D341Med (cell line): ENCODE data around the gene PRX.
A peak's percentile ranks its signal among the peaks of the same experiment; 100 is the strongest.

Source experiments
- DNase-seq: peaks from one replicate; pipeline ENCODE4 v3.0.0; 2012; ENCODE audit warnings: low spot score

PRX gene

GRCh38 chr19:40365613-40366401 lies 47.4 kb downstream of the PRX start:
- DNase-seq = no peak

GRCh38 chr19:40365010-40365409 lies 48.2 kb downstream of the PRX start:
- DNase-seq = no peak

DNA sequence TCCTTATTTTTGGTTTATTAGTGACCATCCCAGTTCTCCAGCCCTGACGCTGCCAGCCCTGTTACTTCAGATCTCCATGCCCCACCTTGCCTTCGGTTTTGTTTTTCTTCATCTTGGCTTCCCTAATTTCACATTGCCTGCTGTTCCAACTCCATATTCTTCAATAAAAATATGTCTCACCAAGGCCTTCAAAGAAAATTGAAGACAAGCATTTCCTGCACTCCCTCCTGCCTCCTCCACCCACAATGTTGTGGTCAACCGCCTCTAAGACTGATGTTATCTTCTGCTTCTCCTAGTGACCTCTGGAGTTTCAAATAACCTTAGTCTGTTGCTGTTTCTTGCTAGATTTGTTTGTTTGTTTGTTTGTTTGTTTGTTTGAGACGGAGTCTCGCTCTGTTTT lies 50.1 kb downstream of the PRX start:
- no peak for DNase-seq

DNA sequence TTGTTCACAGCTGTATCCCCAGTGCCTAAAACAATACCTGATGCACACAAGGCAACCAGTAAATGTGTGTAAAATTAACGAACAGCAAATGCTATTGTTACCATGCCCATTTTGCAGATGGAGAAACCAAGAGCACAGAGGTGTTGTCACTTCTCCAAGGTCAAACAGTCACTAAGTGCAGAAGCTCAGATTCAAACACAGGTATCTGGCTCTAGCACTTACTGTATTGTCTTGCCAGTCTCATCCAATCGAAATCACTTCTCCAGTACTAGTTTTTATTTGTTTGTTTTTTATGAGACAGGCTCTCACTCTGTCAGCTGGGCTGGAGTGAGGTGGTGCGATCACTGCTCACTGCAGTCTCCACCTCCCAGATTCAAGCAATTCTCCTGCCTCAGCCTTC lies 51.0 kb downstream of the PRX start:
- no peak for DNase-seq

DNA sequence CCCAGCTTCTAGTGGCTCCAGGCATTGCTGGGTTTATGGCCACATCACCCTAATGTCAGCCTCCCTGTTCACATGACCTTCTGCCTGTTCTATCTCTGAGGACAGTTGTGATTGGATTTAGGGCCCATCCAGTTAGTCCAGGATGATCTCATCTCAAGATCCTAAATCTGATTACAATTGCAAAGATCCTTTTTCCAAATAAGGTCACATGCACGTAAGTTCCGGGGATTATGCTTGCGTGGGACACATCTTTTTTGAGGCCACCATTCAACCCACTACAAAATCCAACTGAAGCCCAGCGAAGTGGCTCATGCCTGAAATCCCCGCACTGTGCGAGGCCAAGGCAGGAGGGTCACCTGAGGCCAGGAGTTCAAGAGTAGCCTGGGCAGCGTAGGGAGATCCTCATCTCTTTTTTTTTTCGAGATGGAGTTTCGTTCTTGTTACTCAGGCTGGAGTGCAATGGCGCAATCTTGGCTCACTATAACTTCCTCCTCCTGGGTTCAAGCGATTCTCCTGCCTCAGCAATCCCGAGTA lies 52.4 kb downstream of the PRX start:
- DNase-seq = no peak

DNA sequence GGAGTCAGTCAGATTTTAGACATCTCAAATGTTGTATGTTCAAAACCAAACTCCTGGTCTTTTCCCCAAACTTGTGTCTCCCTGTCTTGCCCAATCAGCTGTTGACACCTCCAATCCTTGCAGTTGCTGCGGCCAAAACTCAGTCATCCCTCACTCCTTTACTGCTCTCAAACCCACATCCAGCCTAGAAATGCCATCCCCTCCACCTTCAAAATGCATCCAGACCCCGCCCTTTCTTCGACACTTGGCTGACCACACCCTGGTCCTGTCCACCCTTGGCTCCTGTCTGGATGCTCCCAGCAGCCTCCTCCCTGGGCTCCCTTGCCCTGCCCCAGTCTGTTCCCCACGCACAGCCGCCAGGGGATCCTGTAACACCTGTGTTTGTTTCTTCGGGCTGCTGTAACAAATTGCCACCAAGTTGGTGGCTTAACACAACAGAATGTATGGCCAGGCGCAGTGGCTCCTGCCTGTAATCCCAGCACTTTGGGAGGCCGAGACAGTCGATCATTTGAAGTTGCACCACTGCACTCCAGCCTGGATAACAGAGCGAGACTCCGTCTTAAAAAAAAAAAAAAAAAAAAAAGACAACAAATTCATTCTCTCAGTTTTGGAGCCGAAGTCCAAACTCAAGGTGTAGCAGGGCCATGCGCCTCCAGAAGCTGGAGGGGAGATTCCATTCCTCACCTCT lies 53.0 kb downstream of the PRX start:
- no peak for DNase-seq

DNA sequence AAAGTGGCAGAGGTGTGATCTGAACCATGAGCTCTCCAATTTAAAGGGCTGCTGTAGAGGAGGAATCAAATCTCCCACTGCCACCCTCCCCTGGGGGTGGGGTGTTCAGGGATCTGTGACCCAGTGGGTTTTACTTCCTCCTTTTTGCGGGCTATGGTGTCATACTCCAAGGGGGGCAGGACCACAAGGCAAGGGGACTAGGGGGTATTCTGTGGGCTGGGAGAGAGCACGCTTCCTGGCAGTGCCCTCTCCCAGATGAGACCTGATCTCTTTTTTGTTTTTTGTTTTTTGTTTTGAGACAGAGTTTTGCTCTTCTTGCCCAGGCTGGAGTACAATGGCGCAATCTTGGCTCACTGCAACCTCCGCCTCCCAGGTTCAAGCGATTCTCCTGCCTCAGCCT lies 54.4 kb downstream of the PRX start:
- no peak for DNase-seq

- DNase-seq = no peak
Observed at GRCh38 chr19:40357640-40358039, 55.5 kb downstream of the PRX start.

DNA sequence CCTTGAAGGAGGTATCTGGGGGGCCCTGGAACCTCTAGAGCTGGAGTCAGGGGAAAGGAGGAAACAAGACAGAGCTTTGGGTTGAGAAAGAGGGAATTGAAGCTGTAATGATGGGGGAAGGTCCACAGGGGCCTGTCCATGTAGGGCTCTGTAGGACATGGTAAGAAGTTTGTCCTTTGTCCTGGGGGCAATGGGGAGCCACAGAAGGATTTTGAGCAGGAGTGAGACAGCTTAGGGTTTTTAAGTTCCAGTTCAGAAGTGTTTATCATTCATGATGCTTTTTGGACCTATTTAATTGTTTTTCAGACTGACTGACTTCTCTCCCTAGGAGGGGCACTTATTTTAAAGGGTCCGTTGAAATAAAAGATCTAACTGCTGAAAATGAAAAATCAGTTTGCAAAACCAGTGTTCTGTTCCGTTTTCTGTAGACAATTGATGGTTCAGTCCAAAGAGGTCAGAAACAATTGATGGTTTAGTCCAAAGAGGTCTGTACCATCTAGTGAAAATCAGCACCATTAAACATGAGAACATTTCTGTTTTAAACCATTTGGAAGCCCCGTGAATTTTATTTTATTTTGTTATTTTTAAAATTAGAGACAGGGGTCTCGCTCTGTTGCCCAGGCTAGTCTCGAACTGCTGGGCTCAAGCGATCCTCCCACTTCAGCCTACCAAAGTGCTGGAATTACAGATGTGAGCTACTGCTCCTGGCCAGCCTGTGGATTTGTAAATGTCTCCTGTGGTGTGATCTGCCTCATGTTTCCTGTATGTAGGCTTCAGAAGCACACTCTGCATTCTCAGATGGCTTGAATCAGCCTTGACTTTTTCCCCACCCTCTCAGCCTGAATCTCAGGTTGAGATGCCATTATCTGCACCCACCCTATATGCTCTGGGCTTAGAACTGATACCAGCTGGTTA lies 56.2 kb downstream of the PRX start:
- DNase-seq = no peak

DNA sequence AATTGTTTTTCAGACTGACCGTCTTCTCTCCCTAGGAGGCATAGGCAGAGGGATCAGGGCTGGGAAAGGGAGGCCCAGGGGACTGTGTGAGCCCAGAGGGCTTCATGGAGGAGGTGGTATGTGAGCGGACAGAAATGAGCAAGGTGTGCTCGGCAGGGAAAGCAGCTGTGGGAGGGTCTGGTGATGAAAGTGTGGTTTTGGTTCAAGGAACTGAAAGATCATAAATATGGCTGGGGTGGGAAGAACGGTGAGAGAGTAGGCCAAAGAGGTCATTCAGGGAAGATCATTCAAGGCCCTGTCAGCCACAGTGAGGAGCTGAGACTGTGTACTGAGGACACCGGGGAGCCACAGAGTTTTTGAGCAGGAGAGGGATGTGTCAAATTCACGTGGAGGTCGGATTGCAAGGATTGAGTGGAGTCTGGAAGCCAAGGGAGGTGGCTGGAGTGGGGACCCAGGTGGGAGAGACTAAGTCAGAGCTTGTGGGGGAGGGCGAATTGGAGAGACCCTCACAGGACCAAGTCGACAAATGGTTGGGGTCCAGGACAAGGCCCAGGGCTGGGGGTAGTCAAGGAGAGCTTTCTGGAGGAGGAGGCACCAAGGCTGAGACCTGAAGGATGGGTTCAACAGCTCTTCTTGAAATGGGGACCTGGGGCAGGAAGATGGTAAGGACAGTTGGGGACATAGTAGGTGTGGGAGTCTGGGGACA lies 57.0 kb downstream of the PRX start:
- no peak for DNase-seq

GRCh38 chr19:40348961-40349507 lies 64.1 kb downstream of the PRX start:
- no peak for DNase-seq

GRCh38 chr19:40348125-40348913 lies 64.9 kb downstream of the PRX start, which contains the start of the genes C19orf47 and PLD3:
C19orf47 (minus strand) TSS chr19:40348397; CDS start chr19:40341857, 6,540 bp downstream.
PLD3 (plus strand) TSS chr19:40348695; CDS start chr19:40366484, 17,789 bp downstream.
- peak; percentile 100 for DNase-seq

DNA sequence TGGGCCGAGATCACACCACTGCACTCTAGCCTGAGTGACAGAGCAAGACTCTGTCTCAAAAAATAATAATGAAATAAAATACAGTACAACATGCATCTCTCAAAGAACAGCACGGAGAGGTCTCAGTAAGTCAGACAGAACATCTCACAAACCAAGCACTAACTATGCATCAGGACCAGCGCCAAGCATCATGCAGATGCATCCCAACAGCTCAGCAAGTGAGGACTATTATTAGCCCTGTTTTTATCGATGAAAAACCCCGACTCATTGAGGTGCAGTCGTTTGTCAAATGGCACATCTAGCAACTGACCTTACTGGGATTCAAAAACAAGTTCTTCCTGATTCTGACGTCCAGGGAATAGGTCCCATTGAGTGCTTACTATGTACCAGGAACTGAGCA lies 68.8 kb downstream of the PRX start:
- no peak for DNase-seq
